K562 (cell line): ENCODE measurements around the gene RNF150.

ENCODE experiments used
- CREB1 ChIP-seq, 2 experiments: sonication (generic) in 1 of 2; formaldehyde crosslinking in 1 of 2; IDR thresholded peaks; 2 replicates each; pipeline versions ENCODE4 v1.6.1 to v1.8.0; 2012 to 2022; ENCODE audit warnings: inconsistent platforms in 1 of 2, mild to moderate bottlenecking in 1 of 2, missing genetic modification reagents in 1 of 2, moderate library complexity in 1 of 2
- RCOR1 ChIP-seq, 2 experiments: IDR thresholded peaks; 2 replicates each; pipeline ENCODE4 v1.6.1; 2012; ENCODE audit warnings: low read depth in 2 of 2, low read length in 2 of 2, borderline replicate concordance in 1 of 2, improper control_type of control experiment in 1 of 2
- SIRT6 ChIP-seq: IDR thresholded peaks from one replicate; pipeline ENCODE4 v1.6.1; 2012; ENCODE audit warnings: low read depth, mild to moderate bottlenecking, control low read depth, inconsistent platforms, low read length, moderate library complexity
- ZFP1 ChIP-seq: fragments of 450-650 bp; formaldehyde crosslinking; IDR thresholded peaks from 2 replicates; pipeline ENCODE4 v1.4.0; 2020; ENCODE audit warnings: mild to moderate bottlenecking, mixed read lengths
- ZNF57 ChIP-seq: fragments of 450-650 bp; formaldehyde crosslinking; IDR thresholded peaks from 2 replicates; pipeline ENCODE4 v1.4.0; 2020; ENCODE audit warnings: mild to moderate bottlenecking, moderate library complexity
- TF ChIP-seq, protein P1 (sequence below), 3 experiments: IDR thresholded peaks in 2 of 3; conservative IDR thresholded peaks in 1 of 3; 2 replicates each; pipeline ENCODE4 v1.5.1; 2011 to 2012; ENCODE audit warnings: low read length in 3 of 3, mild to moderate bottlenecking in 3 of 3, control low read depth in 2 of 3, improper control_type of control experiment in 1 of 3, inconsistent platforms in 1 of 3, low read depth in 1 of 3, mixed read lengths in 1 of 3, moderate library complexity in 1 of 3; ENCODE audit not compliant: insufficient read depth in 2 of 3

DNA sequence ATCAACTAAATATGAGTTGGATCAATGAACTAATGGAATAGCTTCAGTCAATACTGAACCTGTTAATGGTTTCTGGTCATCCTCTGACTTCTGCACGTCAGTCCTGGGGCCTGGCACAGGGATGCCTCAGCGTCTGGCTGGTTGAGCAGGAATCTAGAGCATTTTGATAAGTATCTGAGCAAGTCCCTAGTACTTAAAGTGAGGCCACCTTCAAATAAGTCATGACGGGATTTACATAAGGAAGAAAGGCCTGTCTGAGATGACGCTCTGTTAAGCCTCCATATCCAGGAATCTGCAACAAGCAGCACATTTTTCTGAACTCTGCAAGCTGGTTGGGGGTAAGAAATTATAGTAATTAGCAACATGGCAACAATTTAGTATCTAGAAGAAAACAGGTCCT lies 293.9 kb downstream of the RNF150 start:
- TF ChIP-seq CREB1 (IDR thresholded peaks at IDR 0.05) (no peak), CREB1 (CRISPR knock-in tag; IDR thresholded peaks at IDR 0.05) (no peak), ZNF57 (CRISPR knock-in tag) (no peak), ZFP1 (CRISPR knock-in tag) (no peak), SIRT6 (no peak), RCOR1 (IDR thresholded peaks at IDR 0.05; ENCODE audit: borderline replicate concordance in 1 of 2, low read depth in 2 of 2, low read length in 2 of 2) (no peak)
- TF ChIP-seq, protein P1, sequence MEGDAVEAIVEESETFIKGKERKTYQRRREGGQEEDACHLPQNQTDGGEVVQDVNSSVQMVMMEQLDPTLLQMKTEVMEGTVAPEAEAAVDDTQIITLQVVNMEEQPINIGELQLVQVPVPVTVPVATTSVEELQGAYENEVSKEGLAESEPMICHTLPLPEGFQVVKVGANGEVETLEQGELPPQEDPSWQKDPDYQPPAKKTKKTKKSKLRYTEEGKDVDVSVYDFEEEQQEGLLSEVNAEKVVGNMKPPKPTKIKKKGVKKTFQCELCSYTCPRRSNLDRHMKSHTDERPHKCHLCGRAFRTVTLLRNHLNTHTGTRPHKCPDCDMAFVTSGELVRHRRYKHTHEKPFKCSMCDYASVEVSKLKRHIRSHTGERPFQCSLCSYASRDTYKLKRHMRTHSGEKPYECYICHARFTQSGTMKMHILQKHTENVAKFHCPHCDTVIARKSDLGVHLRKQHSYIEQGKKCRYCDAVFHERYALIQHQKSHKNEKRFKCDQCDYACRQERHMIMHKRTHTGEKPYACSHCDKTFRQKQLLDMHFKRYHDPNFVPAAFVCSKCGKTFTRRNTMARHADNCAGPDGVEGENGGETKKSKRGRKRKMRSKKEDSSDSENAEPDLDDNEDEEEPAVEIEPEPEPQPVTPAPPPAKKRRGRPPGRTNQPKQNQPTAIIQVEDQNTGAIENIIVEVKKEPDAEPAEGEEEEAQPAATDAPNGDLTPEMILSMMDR (IDR thresholded peaks at IDR 0.05 in 2 of 3, conservative IDR thresholded peaks at IDR 0.05 in 1 of 3; ENCODE audit: insufficient read depth in 2 of 3, low read depth in 1 of 3, low read length in 3 of 3), result no peak
